DMS53 treated with DMSO at 0.1 percent for 48 hours (cell line): ENCODE measurements around the gene RNASEH1.

Experiments used
- DNase-seq: peaks from one replicate; lab custom pipeline; 2025; ENCODE audit not compliant: unreplicated experiment; lab: John Stamatoyannopoulos, UW

The RNASEH1 gene, protein sequence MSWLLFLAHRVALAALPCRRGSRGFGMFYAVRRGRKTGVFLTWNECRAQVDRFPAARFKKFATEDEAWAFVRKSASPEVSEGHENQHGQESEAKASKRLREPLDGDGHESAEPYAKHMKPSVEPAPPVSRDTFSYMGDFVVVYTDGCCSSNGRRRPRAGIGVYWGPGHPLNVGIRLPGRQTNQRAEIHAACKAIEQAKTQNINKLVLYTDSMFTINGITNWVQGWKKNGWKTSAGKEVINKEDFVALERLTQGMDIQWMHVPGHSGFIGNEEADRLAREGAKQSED

DNA sequence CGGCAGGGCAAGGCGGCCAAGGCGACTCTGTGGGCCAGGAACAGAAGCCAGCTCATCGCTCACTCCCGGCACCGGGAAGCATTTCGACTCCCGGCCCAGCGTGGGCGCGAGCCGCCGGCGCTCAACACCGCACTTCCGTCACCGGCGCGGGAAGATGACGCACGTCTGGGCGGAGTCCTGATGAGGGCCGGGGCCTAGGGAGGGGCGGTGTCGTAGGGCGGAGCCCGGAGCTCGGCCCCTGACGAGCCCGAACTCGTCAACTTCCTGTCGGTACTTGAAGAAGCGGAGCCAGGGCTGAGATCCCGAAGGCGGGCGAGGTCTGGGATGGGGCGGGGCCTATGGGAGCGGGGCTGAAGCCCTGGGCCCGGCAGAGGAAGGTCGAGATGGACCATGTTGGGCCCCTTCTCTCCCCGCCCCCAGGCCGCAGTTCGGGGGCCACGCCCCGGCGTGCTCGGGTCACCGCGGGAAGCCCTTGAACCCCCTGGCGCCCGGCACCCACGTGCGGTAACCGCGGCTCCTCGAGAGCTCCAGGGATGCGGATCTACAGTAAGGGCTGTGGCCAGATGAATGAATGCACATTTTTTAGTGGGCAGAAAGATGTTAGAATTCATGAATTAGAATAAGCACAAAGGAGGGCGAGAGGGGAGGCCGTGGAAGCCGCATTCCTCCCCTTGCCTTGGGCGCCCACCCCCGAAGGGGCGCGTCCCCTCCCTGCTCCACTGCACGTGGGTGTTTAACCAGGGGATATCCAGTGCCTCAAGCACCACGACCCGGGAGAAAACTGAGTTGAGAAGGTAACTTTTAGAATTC, at the start of gene RNASEH1:
Gene RNASEH1 (minus strand): TSS at position 129 of the 810 bp plus-strand sequence. CDS start 73 bp downstream, at position 56.
- peak; percentile 77 for DNase-seq

DNA sequence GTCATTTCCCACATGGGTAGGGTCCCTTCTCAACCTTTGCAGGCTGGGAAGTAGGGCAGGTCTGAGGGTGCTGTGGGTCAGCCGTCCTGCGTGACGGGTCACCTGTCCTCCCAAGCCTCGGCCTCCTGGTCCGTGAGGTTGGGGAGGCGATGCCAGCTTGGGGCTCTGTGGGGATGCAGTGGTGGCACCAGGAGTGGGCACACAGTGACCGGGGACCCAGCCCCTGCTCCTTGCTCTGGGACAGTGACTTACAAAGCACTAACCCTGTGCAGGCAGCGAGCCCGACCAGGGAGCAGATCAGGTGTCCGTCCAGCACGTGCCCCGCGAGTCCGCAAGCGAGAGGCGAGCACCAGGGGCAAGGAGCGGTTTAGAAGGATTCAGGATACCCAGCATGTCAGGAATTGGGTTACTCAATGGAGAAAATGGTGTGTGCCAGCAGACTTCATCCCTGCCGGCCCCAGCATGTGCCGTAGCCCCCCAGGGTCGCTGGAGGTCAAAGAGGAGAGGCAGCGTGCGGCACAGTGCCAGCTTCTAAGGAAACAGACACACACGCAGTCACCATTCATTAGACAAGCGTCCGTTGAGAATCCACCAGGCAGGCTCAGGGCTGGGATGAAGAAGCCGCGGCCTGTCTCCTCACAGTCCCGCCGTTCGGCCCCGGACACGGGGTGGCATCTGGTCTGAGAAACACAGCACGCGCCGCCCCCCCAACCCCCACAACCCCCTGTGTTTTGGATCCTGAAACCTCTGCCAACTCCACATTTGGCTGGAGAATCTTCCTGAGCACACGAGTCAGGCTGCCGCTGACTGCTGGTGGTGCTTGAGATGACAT, 48.5 kb upstream of the RNASEH1 start:
- no peak for DNase-seq

DNA sequence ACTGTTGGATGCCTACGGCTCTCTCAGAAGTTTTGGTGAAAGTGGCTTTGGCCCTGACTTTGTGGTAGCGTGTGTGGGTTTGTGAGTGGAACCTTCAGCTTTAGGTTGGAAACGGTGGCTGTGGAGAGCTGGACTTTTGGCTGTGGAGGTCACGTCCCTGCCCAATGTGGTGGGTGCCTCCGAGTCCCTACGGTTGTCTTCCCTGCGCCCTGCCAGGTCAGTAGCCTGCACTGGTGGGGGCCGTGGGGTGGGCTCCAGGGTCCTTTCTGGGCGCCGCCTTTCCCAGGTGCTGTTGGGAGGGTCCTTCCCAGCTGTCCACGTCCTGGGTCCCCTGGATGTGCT, 47.9 kb upstream of the RNASEH1 start:
- no peak for DNase-seq

DNA sequence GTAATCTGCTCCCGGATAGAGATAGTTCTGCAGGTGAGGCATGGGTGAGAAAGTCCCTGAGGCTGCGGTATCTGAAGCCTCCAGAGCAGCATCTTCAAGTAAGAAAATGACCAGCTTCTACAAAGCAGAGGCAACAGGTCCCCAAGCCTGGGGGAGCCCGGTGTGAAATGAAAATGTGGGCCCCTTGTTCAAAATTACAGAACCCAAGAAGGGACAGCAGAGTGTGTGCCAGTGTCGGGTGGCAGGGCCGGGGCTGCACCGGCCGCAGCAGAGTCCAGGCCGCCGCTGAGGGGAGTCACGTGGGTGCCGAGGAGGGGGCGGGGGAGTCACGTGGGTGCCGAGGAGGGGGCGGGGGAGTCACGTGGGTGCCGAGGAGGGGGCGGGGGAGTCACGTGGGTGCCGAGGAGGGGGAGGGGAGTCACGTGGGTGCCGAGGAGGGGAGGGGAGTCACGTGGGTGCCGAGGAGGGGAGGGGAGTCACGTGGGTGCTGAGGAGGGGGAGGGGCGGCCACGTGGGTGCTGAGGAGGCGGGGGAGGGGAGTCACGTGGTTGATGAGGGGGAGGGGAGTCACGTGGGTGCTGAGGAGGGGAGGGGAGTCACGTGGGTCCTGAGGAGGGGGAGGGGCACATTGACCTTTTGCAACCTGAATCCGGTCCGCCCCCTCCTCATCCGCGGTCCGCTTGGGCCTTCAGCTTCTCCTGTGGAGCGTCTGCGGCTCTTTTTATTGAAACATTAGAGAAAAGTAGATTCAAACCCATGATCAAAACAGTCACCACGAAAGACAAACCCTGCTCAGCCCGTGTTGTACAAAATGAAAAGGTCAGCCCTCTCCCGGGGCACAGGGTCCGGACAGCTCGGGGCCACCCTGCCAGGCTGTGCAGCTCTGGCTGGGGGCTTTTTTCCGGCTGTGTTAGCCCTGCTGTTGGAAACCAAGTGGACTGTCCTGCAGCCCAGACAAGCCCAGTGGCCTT, 47.1 kb upstream of the RNASEH1 start:
- peak; percentile 46 for DNase-seq

DNA sequence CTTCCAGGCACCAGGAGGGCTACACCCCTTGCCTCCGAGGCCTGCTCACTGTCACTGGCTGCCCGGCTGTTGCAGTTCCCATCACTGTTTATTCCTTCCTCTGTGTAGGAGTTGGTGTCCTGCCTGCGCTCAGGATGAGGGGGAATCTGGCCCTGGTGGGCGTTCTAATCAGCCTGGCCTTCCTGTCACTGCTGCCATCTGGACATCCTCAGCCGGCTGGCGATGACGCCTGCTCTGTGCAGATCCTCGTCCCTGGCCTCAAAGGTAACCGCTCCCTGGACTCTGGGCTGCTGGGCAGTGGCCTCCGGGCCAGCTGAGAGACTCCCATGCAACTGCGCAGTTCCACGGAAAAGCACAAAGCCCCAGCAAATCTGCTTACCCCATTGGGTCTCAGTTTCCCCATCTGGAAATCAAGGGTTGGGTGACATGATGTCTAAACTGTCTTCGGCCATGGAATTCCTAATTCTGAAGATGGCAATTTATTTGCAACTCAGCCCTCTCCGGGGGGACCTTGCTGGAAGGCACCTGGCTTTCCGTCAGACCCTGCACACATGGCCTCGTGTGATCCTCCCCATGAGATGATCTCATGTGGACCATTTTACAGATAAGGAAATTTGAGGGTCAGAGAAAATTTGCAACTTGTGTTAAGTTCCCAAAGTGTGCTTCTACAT, 46.2 kb upstream of the RNASEH1 start:
- no peak for DNase-seq

DNA sequence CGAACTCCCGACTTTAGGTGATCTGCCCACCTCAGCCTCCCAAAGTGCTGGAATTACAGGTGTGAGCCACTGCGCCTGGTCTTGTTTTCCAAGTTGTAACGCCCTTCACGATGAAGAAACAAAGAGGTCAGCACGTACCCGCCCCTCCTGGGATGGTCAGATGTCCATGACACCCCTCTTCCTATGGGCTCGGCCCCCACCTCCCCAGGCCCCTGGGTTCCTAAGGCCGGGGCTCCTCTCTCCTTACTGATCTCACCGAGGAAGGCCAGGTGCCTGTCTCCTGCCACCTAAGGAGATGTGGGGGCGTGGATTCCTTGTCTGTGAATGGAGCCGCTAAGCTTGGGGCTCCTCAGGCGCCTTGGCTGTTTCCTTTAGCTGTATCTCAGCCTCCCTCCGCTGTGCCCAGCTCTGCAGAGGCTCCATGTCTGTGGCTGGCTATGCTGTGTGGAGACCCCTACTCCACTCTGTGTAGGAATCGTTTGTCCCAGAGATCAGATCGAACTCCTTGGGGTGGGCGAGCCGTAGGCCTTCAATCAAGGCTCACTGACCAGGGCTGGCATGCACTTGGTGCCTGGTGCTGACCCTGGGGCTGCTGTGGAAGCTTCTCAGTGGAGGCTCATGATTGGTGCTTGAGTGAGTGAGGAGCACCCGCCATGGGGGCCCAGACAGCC, 45.5 kb upstream of the RNASEH1 start:
- DNase-seq, result no peak

DNA sequence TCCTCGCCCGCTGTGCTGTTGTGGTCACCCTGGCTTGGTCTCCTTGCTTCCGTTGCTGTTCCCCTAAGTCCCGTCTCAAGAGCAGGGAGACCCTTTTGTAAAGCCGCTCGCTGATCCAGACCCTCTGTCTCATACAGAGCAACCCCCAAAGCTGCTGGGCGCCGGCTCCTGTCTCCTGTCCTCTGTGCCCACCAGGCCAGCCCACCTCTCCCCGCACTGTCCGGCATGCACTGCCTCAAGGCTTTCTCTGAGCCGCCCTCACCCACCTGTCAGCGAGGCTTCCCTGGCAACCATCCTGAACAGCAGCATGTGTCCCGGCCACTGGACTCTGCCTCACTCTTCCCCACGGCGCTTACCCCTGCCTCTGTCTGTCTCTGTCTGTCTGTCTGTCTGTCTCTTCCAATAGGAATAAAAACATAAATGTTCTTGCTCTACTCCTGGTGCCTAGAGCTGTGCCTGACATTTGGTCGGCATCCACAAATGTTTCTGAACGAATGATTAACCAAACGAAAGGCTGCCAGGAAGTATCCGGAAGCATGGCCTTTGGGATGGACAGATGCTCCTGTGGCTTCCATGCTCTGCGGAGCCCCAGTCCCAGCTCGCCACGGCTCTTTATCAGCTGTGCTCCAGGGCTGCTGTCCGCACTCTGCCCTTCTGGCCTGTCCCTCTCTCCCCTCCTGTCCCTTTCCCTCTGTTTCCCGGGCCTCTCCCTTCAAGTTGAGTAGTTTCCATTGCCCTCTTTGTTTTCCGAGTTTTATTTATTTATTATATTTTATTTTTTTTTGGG, 44.6 kb upstream of the RNASEH1 start:
- no peak for DNase-seq

DNA sequence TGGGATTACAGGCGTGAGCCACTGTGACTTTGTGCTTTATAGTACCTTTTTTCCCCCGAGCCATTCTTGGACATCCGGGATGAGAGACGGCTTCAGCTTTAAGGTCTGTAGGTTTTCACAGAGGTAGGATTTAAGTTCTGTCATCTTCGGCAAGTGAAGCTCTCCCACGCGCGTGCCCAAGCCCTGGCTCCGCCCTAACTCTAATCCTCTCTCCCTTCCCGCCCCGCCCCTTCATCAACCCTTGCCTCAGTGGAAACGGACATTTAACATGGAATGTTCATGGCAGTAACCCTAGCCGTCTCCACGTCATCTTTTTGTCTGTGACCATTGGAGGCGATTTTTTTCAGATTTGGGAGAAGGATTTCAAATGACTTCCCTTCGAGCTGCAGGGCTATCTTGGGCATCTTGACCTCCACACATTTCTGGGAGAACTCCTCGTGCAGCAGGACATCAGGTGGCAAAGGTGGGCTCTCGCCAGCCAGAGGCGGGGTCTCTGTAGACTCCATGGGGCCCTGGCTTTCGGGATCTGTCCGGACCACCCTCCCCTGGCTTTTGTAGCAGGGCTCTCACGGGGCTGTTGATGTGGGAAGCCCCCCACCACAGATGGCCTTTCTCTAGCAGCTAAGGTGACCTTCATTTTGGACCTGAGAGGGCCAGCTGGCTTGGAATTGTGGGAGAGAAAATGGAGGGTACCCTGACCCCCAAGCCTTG, 43.6 kb upstream of the RNASEH1 start:
- DNase-seq, result no peak

DNA sequence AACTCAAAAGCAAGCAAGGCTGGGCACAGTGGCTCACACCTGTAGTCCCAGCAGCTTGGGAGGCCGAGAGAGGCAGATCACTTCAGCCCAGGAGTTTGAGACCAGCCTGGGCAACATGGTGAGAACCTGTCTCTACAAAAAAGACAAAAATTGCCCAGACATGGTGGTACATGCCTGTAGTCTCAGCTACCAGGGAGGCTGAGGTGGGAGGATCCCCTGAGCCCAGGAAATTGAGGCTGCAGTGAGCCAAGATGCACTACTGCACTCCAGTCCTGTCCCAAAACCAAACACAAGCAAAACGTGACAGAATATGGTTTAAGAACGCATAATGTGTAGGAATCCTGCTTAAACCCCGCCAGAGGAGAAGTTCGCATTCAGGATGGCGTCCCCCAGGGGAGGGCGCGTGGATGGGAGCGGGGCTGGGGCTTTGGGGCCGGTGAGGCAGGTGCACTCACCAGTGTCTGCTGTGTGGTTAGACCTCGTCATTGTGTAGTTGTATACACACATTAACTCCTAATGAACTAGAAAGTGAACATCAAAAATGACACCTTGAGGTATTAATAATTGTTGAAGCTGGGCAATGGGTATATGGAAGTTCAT, 42.2 kb upstream of the RNASEH1 start:
- DNase-seq, result no peak

DNA sequence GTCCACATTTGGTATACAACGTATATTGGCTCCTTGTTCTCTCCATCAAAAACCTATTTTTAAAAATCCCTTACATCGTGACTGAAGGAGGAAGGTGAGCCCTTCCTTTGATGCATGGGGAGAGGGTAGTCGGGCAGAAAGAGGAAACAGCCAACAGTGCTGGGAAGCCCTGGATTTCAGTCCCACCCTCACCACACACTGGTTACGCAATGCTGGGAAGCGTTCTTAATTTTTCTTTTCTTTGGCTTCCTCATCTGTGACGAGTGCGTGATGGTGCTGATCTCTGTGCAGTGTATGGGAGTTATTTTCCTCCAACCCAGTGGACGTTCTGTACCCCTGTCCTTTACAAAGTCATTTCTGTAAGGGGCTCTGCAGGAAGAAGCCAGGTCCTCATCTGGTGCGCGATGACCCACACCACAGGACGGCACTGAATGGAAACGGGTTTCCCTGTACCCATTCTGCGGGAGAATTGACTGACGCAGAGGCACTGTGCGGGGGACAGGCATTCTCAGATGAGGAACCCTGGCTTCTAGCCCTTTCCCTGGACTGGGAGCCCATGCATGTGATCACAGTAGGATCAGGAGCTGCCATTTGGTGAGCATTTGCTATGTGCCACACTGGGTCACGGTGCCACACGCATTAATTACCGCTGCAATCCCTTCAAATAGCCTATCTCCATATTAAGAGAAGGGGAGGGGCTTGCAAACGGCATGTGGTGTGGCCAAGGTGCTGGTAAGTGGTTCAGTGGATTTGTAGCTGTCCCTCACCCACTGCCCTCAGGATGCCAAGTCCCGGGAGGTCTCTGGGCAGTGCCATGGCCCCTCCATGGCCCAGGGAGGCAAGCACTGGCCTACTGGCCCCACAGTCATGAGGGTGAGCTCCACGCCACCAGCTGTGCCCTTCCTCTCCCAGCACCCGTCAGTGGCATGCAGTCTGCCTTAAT, 41.0 kb upstream of the RNASEH1 start:
- no peak for DNase-seq

DNA sequence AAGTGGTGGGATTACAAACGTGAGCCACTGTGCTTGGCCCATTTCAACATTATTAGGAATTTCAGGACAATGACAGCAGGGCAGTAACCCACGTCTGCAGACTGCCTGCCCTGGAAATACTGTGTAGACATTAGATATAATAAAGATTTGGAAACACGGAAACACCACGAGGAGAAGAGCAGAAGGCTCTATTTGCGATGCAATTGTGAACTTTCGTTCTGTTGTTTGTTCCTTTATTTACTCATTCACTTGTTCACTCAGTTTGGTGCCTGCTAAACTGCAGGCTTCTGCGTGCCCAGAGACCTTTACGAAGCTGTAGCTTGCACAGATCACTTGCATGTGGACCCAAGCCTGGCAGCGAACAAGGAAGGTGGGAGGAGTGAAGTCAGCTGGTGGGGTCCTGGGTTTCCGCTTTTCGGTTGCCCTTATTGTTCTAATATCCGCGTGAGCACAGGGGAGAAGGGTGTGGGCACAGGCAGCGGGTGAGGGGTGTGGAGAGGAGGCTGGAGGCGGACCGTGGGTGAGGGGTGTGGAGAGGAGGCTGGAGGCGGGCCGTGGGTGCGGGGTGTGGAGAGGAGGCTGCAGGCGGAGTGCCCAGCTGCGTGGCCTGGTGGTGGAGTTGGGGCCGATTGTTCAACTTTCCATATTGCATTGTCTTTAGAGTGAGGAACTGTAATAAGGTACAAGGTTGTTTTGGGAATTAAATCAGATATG, 40.2 kb upstream of the RNASEH1 start:
- no peak for DNase-seq

DNA sequence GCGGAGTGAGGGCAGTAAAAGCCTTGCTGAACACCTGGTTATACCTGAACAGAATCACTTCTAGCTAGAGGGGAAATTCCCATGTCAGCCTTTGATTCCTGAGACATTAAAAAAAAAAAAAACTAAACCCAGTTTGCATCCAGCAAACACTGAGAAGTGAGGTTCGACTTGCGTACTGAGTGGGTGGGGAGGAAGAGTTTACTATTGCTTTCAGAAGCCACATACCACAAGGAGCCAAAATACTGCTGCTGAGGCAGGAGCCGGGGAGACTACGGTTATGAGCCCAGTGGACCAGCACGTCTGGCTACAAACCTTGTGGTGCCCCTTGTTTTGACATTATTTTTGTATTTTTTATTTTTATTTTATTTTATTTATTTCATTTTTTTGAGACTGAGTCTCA, 39.4 kb upstream of the RNASEH1 start:
- DNase-seq, result no peak

DNA sequence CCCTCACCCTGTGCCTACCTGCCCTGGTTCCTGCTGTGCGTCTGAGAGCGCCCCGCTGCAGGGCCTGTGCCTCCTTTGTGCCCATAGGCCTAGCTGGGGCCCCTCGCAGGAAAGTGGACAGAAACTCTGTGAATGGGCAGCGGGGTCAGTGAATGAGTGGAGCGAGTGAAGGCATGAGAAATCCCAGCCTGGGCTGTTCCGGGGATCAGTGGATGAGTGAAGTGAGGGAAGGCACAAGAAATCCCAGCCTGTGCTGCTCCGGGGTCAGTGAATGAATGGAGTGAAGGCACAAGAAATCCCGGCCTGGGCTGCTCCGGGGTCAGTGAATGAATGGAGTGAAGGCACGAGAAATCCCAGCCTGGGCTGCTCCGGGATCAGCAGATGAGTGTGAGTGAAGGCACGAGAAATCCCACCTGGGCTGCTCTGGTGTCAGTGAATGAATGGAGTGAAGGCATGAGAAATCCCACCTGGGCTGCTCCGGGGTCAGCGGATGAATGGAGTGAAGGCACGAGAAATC, 38.8 kb upstream of the RNASEH1 start:
- no peak for DNase-seq

DNA sequence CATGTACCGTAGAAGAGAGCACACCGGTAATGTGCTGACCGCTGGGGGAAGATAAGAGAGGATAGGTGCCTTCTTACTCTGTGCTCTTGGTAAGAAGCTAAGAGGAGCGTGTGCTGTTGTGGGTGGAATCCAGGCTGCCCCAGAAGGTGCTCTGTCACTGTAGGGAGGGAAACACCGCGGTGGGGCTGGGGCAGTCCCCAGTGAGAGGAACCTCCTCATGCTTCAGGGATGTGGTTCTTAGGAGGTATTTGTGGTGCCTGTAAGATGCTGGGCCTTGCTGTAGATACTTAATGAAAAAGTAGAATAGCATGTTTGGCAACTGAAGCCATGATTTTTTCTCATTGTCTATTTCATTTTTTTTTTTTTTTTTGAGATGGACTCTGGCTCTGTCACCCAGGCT, 37.9 kb upstream of the RNASEH1 start:
- no peak for DNase-seq

DNA sequence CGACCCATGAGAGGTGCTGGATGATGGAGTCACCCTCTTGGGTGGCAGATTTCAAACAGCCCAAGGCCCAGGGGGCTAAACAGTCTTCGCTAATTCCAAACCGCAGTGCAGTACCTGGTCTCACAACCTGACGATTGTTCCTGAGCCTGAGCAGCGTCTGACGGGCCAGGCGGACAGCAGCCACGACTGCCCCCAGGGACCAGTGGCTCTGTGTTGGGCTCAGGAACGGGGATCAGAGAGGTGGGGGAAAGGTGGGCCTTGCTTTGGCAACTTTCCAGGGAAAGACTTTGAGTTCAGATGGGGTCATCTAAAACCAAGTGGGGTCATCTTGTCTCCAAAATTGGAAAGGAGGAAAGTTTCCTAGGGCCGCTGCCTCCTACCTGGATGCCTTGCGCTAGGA, 37.3 kb upstream of the RNASEH1 start:
- DNase-seq, result no peak
